ENCODE results near the gene MPIG6B.

MPIG6B gene

GRCh38 chr6:31727717-31728671 lies 4.8 kb downstream of the MPIG6B start:
- TF ChIP-seq CTCF (IDR thresholded peaks at IDR 0.05; ENCODE audit: low read depth, low read length, missing control alignments), result no peak
- H3K4me3 ChIP-seq (replicated peaks; ENCODE audit: low read depth, low read length), result no peak overlapping the region
- no peak for DNase-seq (ENCODE audit: extremely low read depth, low read depth)

- peak within 1 kb of the TSS; percentile 63 for H3K4me3 ChIP-seq (replicated peaks; ENCODE audit: low read depth, low read length)
- TF ChIP-seq CTCF (IDR thresholded peaks at IDR 0.05; ENCODE audit: low read depth, low read length, missing control alignments), result peak; percentile 64
- DNase-seq (ENCODE audit: extremely low read depth, low read depth), result no peak
Observed at GRCh38 chr6:31728767-31729514, 5.8 kb downstream of the MPIG6B start, which contains the start of gene DDAH2. Gene DDAH2, minus strand, starts transcription at chr6:31729299. Its CDS starts 138 bp downstream, at chr6:31729161.

GRCh38 chr6:31729515-31729978 lies 6.4 kb downstream of the MPIG6B start:
- no peak for DNase-seq (ENCODE audit: extremely low read depth, low read depth)
- no peak for TF ChIP-seq CTCF (IDR thresholded peaks at IDR 0.05; ENCODE audit: low read depth, low read length, missing control alignments)
- peak overlapping the region; percentile 63 for H3K4me3 ChIP-seq (replicated peaks; ENCODE audit: low read depth, low read length)

- DNase-seq (ENCODE audit: extremely low read depth, low read depth), result peak; percentile 62
- H3K4me3 ChIP-seq (replicated peaks; ENCODE audit: low read depth, low read length), result peak overlapping the region; percentile 63
- TF ChIP-seq CTCF (IDR thresholded peaks at IDR 0.05; ENCODE audit: low read depth, low read length, missing control alignments), result no peak
Observed at GRCh38 chr6:31729979-31730630, 6.9 kb downstream of the MPIG6B start.

GRCh38 chr6:31730631-31731086 lies 7.5 kb downstream of the MPIG6B start:
- no peak for TF ChIP-seq CTCF (IDR thresholded peaks at IDR 0.05; ENCODE audit: low read depth, low read length, missing control alignments)
- DNase-seq (ENCODE audit: extremely low read depth, low read depth), result no peak
- H3K4me3 ChIP-seq (replicated peaks; ENCODE audit: low read depth, low read length), result peak overlapping the region; percentile 63

- no peak overlapping the region for H3K4me3 ChIP-seq (replicated peaks; ENCODE audit: low read depth, low read length)
- TF ChIP-seq CTCF (IDR thresholded peaks at IDR 0.05; ENCODE audit: low read depth, low read length, missing control alignments), result no peak
- no peak for DNase-seq (ENCODE audit: extremely low read depth, low read depth)
Observed at GRCh38 chr6:31732029-31732428, 8.9 kb downstream of the MPIG6B start.

All from HFF-Myc (cell line).